HG02798 (cell line): Measurements from ENCODE around the gene ZNF385C.

Experiments
- ATAC-seq: cut with Tn5 transposase; IDR thresholded peaks from one replicate; pipeline ENCODE4 v1.9.1; 2021; ENCODE audit warnings: mild to moderate bottlenecking; ENCODE audit not compliant: unreplicated experiment, poor library complexity

The ZNF385C gene

DNA sequence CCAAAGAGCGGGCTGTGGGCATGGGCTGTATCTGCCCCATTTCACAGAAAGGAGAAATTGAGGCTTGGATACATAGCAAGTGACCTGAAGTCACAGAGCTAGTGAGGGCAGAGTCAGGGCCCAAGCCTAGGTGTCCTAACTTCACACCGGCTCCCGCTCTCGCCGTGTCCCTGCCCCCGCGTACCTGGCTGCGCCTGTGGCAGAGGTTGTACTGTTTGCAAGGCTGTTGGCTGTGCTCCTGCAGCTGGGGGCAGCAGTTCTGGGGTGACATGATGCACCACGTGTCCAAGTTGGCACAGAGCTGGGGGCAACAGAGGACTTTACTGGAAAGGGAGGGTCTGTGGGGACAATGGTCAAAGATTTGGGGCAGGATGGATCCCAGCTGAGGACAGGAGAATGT is 10.8 kb upstream of the ZNF385C start:
- no peak for ATAC-seq

DNA sequence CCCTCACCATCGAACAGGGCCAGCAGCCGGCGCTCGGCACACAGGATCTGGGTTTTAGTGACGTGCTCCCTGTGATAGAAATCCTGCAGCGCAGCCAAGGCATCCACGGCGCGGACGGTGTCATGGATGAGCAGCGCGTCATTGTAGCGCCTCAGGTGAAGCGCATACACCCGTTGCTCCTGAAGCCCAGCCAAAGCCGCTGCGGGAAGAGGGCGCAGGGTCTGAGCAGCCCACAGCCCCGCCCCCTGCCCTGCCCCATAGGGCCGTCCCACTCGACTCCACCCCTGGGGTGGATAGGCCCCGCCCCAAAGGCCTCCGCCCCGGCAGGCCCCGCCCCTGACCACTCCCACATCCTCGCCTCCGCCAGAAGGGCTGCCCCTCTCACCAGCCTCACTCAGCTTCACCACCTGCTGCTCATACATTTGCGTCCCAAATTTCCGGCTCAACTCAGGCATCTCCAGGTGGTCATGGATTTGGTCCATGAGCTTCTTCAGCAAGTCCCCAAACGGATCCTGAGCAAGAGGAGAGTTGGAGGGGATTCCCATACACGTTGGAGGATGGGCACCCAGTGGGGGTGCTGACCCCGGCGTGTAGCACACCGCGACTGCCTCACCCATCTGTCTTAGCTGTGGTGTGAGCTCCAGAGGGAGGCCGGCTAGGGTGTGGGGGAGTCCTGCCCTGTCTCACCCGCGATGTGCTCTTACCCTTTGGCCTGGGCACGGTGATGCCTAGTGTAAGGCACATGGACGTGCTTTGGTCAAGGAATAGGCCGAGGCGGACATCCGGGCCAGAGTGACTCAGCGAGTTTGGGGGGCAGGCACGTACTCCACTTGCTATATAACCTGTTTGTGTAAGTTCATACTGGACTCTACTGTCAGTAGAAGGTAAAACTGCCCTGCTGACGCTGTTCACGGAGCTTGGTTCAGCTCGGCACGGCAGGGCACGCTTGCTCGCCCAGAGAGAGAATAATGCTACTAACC is 9.6 kb upstream of the ZNF385C start:
- ATAC-seq, result peak; percentile 79

DNA sequence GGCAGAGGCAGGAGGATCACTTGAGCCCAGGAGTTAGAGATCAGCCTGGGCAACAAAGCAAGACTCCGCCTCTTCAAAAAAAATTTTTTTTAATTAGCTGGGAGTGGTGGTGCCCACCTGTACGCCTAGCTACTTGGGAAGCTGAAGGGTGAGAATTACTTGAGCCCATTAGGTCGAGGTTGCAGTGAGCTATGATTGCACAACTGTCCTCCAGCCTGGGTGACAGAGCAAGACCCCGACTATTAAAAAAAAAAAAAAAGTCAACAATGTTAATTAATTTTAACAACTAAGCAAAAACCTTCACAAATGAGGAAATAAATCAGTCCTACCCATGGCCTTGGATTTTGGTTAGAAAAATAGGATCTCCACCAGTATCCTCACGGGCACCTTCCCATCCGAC is 8.9 kb upstream of the ZNF385C start:
- ATAC-seq, result no peak

DNA sequence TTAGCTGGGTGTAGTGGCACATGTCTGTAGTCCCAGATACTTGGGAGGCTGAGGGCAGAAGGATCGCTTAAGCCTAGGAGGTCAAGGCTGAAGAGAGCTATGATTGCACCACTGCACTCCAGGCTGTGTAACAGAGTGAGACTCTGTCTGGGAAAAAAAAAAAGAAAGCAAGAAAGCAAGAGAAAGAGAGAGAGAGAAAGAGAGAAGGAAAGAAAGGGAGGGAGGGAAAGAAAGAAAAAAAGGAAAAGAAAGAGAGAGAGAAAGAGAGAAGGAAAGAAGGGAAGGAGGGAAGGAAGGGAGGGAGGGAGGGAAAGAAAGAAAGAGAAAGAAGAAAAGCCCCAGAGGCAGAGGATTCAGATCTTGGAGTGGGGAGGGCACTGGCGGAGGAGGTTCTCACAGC is 7.7 kb upstream of the ZNF385C start:
- ATAC-seq, result no peak

DNA sequence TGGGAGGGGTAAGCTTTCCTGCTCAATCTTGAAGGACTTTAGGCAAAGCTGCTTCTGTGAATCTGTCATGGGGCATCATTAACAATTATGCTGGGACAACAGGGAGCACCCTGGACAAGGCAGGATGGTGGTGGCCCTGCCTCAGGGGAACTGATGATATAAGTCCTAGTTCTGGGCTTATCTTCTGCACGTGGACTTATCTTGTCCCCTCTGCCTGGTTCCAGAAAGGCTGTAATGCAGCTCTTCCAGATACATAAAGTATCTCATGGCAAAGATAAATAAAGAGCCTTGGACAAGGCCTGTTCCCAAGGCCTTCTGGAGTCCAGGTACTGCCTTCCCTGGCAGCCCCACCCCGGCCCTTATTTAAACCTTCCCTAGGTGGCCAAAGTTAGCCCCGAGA is 6.0 kb upstream of the ZNF385C start:
- ATAC-seq, result no peak

DNA sequence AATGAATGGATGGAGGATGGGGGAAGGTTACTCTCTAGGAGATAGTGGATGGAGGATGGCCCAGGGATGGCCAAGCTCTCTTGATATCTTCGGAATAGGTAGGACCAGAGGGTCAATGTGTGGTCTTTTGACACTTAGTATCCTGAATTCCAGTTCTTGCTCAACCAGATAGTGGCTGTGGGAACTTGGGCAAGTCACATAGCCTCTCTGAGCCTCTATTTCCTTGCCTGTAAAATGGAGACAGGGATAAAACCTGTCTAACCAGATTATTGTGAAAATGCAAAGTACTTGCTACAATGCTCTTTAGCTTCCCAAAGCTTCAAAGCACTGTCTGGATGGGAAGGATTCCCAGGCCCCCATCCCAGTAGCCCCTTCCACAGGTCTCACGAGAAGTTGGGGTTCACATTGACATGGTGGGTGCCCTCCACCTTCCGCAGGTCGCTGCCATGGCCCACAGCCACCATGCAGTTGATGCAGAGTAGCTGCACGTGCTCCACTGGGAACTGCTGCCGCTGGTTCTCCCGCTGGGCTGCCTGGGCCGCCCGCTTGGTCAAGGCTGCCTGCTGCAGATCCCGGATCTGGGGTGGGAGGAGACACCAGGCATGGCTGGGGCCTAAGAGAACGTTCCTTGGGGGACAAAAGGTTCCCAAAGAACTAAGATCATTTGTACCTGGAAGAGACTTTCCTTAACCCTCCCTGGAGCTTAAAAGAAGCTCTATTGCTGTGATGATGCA is 5.1 kb upstream of the ZNF385C start:
- ATAC-seq, result no peak

DNA sequence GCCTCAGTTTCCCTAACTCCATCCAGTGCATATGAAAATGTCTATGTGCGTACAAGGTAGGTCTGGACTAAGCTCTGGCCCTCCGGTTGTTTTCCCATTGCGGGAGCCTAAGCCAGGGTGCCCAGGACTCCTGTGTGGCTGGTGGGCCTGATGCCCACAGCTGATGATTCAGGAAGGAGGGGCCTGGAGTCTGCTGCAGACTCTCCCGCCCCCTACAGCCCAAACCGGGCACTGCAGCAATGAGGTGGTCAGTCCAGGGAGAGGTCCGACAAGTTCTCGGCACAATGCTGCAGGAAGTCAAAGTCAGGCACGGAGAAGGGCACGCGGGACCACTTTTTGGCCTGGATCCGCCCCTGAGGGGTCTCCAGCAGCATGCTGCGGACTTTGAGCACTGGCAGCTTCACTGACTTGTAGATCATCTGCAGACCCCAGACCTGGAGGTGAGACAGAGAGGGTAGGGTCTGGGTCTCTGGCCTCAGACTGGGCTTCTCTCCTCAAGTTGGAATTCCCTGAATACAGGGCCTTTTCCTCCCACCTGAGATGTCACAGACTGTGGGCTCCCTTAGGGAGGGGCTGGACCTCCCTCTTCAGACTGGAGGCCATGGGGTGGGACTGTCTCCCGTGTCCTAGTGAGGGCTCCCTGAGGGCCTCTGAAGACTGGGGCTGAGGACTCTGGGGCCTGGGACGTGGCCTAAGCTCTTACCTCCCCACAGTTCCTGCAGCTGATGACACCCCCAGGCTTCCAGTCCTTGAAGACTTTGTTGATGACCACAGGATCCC is 3.4 kb upstream of the ZNF385C start:
- no peak for ATAC-seq

DNA sequence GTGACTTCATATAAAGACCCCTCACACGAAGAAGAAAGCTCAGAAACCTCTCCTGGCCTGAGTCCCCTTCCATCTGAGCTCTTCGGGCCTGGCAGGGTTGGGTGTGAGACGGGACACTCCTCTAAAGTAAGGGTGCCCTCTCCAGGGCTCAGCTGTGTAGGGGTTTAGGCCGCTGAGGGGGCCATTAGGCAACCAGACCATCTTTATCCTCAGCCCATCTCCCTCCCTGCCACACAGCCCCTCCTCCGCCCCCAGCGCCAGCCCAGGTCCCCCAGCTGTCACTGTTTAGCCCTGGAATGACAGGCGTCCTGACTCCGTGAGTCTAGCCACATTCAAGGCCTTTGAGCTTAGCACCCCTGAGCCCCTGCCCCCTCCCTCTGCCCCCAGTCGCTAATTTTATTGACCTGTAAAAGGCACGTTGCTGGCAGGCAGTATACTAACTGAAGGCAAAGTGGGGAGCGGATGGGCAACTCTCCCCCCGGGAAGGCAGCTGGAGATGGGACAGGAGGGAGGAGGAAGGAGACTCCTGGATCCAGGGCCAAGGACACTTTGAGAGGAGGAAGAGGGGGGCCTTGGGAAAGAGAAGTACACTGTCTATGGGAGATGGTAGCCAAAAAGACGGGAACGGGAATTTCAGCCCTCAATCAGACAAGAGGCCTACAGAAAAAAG is 592 bp upstream of the ZNF385C start:
- ATAC-seq, result no peak

DNA sequence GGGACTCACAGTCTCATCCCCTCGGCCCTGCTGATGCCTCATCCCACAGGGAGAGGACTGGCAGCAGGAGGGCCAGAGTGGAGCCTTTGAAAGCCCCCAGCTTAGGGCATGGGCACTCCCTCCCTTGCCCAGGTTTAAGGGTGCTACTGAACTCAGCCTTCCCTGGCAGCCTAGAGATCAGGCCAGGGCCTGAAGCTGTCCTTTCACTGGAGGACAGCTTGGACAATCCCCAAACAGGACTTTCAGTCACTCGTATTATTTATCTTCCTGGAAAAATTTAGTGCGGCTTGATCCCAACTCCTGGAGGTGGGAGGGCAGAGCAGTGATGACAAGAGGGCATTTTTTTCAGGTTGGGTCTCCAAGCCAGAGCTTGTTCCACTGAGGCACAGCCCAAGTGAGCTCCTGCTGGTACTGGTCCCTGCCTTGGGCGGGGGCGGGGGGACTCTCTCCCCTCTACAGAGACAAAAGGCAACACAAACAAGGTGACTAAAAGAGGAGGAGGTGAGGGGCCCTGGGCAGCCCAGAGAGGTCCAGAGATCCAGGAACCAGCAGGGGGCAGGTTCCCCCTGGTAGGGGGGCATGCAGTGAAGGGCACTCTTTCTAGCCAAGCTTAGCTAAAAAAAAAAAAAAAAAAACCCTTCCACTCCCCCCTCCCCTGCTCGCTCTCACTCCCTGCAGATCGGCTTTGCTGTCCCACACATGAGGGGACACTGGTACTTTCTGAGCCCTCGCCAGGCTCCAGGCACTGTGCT is 1.7 kb downstream of the ZNF385C start:
- ATAC-seq, result no peak

DNA sequence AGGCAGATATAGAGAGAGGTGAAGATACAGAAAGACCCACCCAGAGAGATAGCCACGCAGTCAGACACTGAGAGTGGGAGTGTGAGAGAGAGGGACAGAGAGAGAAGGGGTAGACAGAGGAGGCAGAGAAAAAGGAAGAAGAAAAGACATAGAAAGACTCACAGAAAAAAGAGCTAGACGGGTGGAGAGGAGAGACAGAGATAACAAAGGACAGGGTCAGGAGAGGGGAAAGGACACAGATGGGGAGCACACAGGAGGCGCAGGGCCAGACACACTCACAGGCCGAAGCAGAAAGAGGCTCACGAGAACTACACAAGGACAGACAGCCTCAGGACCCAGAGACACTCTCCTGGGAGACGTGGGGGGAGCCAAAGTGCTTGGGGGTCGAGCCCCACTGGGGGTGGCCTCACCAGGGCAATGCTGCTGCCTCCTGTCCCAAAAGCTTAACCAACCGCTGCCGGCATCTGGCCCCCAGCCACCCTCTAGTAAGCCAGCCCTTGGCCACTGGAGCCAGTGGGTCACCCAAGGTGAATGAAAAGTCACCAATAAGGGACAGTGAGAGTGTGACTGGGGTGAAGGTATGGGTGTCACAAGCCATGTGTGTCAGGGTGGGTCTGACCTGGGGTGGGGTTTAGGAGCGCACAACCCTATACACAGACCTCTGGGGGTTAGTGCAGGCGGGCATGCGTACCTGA is 3.8 kb downstream of the ZNF385C start:
- no peak for ATAC-seq

DNA sequence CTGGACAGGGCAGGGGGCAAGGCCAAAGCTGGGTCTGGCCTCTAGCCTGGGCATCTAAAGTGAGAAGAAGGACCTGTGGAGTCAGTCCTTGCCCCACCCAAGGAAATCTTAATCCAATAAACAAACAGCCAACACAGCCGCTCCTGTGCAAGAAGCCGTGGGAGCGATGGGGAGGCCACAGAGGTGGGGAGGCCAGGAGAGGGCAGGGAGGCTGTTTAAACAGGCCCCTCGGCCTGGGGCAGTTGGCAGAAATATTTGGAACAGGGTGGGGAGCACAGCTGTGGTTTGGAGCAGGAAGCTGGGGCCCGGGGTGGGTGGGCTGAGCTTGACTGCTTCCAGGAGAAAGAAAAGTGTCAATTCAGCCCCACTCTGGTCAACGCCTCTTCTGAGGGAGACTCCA is 5.3 kb downstream of the ZNF385C start:
- ATAC-seq, result no peak

DNA sequence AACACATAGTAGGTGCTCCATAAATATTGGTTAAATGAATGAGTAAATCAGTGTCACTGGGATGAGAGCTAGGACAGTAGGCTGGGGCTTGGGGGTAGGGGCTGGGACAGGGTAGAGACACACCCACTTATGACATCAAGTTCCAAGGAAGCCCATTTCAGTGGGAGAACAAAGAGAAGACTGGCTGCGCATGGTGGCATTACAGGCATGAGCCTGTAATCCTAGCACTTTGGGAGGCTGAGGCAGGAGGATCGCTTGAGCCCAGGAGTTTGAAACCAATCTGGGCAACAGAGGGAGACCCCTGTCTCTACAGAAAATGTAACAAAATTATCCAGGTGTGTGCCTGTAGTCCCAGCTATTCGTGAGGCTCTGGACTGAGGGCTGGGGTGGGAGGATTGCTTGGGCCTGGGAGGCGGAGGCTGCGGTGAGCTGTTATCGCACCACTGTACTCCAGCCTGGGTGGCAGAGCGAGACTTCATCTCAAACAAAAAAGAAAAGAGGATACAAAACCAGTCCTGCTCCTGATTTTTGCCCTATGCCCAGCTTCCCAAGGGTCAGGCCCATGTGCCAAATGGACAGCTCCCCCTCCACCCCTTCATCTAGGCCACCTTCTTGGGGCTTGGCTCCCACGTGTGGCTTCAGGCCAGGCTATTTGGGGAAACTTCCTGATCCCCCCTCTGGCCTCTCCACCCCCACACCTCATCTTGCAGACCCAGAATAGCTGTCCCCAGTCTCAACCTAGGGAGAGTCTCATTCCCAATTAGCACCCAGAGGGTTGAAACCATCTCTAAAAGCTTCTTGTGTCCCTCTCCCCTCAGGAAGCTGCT is 7.1 kb downstream of the ZNF385C start:
- ATAC-seq, result no peak

DNA sequence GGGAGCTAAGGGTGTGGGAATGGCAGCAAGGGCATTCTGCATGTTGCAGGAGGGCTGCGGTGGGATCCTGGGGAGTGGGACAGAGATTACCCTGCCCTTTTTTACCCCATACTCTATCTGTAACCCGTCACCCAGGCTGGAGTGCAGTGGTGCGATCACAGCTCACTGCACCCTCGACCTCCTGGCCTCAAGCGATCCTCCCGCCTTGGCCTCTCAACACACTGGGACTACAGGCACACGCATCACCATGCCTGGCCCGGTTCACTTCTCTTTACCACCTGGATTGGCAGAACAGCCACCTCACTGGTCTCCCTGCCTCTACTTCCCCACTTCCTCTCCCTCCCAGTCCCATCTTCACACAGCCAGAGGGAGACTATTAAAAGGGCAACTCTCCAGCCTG is 9.5 kb downstream of the ZNF385C start:
- ATAC-seq, result no peak

DNA sequence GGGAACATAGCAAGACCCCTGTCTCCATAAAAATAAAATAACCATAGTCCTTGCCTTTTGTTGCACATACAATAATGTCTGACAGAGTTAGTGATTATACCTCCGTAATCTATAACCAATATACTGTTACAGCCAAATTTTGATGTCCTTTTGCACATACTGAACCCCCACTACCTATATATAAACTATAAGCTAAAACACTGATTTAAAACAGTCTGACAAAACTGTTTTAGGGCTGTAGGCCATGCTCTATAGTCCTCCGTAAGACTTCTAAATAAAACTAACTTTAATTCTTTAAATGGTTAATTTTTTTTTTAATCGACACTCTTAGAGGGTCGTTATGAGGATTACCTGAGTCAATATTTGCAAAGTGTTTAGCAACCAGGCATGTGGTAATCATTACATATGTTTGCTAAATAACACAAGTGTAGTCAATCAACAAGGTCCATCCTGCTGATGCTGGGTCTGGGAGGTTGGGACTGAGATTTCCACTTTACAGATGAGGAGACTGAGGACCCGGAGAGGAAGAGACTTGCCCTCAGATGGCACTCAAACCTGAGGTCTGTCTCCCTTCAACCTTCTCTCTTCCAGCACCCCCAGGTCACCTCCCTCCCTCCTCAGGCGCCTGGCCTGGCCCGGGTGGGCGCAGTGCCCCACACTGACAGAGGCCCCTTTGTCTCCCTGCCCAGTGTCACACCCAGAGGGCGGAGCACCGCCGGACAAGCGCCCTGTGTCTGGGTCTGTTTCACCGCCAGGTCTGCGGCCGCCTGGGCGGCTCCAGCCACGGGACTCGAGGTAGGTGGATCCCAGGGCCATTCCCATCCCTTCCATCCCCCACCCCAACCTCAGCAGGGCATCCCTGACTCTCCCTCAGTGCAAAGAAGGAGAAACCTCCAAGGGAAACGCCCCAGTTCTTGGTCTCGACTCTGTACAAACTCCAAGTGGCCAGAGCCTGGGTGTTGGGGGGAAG is 10.3 kb downstream of the ZNF385C start:
- no peak for ATAC-seq

DNA sequence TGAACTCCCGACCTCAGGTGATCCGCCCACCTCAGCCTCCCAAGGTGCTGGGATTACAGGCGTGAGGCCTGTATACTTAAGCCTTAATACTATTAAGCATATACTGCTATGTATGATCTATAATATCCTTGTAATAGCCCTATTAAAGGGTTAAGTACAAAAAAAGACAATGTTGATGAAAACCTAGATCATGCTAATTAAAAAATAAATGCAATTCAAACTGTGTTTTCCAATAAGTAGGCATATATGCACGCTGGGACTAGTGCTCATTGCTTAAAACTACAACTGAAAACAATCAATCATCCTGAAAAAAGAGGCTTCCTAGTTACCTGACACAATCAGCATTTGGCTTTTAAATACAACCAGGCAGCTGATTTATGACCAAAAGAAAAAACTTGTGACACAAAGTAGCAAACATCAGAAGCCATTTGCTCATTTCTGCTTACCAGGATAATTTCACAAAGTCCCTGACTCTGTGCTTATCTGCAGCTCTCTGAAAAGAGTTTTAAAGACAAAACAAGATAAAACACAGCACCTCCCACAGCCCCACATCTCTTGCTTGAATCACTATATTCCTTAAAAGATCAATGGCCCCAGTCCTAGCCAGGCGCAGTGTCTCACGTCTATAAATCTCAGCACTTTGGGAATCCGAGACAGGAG is 11.1 kb downstream of the ZNF385C start:
- no peak for ATAC-seq

DNA sequence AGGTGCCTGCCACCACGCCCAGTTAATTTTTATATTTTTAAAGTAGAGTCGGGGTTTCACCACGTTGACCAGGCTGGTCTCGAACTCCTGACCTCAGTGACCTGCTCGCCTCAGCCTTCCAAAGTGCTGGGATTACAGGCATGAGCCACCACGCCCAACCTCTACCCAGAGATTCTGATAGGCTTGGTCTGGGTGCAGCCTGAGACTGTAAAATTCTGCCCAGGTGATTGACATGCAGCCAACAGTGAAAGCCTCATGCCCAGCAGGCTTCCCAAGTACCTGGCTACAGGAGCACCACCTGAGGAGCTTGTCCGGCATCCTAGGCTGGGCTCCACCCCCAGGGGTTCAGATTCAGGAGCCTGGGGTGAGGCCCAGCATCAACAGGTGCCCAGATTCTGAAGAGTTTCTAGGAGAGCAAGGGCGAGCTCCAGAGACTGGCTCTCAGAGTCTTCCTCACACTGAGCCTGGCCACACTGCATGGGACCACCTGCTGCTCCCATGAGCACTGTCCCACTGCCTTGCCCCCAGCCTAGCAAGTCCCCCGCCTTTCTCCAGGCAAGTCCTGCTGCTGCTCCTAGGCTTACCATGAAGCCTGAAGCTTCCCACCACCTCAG is 16.6 kb downstream of the ZNF385C start:
- no peak for ATAC-seq
